ENCODE data around the gene ISLR. TPM values are rescaled to one million over a fixed set of nuclear protein-coding genes. Genes with fewer than 3 reads are reported as not detected.

The ISLR gene
- total RNA-seq, 2 experiments from 2014 or later, result not detected

DNA sequence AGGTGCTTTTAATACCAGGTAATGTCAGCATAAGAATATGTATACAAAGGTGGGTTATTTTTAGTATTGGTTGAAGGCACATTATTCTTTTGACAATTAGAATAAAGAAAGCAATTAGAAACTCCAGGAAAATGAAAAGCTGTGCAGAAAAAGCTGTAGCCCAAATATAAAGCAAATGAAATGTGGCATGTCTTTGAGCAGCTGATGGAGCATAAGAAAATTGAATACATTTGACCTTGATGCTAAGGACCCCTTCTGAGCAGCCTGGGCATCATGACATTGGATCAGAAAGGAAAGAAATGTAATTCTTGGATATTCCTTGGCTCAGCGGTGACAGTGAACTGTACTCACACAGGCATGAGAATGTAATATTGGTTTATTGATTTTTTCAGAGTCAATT lies 8.0 kb upstream of the ISLR start:
- Histone ChIP-seq H3K36me3 (ENCODE audit: insufficient read depth, low read length) (no peaks in the 10 kb centered on the region), H3K9me3 (ENCODE audit: control insufficient read depth in 1 of 2, insufficient read depth in 1 of 2, low read length in 2 of 2) (no peaks in the 10 kb centered on the region), H3K4me3 (ENCODE audit: low read length) (no peak overlapping the region), H3K4me1 (ENCODE audit: insufficient read depth, low read length) (no peaks in the 10 kb centered on the region), H3K27ac (ENCODE audit: low read depth in 1 of 2, low read length in 2 of 2) (no peak overlapping the region), H3K27me3 (ENCODE audit: control insufficient read depth in 1 of 2, insufficient read depth in 2 of 2, low read length in 2 of 2) (no peaks in the 10 kb centered on the region)
- CTCF ChIA-PET, result no interaction called here
- no peaks in the 10 kb centered on the region for H3K36me3 Mint-ChIP-seq (ENCODE audit: low read depth)
- H3K27me3 Mint-ChIP-seq, result peaks cover 21% of the 10 kb centered on the region
- intact Hi-C loops (cut with DNase I, micrococcal nuclease), result no loop called here
- TF ChIP-seq, protein P1, sequence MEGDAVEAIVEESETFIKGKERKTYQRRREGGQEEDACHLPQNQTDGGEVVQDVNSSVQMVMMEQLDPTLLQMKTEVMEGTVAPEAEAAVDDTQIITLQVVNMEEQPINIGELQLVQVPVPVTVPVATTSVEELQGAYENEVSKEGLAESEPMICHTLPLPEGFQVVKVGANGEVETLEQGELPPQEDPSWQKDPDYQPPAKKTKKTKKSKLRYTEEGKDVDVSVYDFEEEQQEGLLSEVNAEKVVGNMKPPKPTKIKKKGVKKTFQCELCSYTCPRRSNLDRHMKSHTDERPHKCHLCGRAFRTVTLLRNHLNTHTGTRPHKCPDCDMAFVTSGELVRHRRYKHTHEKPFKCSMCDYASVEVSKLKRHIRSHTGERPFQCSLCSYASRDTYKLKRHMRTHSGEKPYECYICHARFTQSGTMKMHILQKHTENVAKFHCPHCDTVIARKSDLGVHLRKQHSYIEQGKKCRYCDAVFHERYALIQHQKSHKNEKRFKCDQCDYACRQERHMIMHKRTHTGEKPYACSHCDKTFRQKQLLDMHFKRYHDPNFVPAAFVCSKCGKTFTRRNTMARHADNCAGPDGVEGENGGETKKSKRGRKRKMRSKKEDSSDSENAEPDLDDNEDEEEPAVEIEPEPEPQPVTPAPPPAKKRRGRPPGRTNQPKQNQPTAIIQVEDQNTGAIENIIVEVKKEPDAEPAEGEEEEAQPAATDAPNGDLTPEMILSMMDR (IDR thresholded peaks at IDR 0.05), result no peak
- no peak overlapping the region for H3K4me3 Mint-ChIP-seq
- H3K4me1 Mint-ChIP-seq (ENCODE audit: low read depth), result no peaks in the 10 kb centered on the region
- no peak overlapping the region for H3K27ac Mint-ChIP-seq
- POLR2A ChIA-PET, result no interaction called here
- DNase-seq (no peak), ATAC-seq (ENCODE audit: poor library complexity) (no peak)
- H3K9me3 Mint-ChIP-seq, result no peaks in the 10 kb centered on the region

DNA sequence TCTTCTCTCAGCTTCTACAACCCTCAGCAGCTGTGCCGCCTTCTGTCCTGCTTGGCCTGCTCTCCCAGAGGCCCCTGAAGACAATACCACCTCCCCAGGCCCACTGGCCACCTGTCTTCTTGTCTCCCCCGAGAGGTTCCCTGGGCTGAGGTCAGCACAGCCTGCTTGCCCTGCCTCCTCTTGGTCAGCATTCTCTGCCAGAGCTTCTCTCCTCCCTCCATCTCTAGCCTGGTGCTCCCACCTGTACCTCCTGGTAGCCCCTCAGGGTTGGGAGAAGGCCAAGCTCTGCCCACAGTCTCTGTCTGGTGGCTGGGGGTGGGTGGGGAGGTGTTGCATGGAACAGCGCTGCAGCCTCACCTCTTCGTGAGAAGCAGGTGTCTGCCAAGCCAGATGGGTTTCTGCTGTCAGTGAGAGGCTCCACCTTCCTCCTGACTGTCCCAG lies 5.6 kb upstream of the ISLR start:
- H3K4me3 Mint-ChIP-seq, result no peak overlapping the region
- TF ChIP-seq, protein P1 (IDR thresholded peaks at IDR 0.05), result no peak
- POLR2A ChIA-PET, result no interaction called here
- H3K27ac ChIP-seq (ENCODE audit: low read depth in 1 of 2, low read length in 2 of 2), result no peak overlapping the region
- ATAC-seq (ENCODE audit: poor library complexity), result no peak
- H3K36me3 ChIP-seq (ENCODE audit: insufficient read depth, low read length), result no peaks in the 10 kb centered on the region
- intact Hi-C loops (cut with DNase I, micrococcal nuclease), result no loop called here
- peaks cover 16% of the 10 kb centered on the region for H3K27me3 Mint-ChIP-seq
- H3K36me3 Mint-ChIP-seq (ENCODE audit: low read depth), result no peaks in the 10 kb centered on the region
- H3K27ac Mint-ChIP-seq, result no peak overlapping the region
- CTCF ChIA-PET, result no interaction called here
- H3K9me3 ChIP-seq (ENCODE audit: control insufficient read depth in 1 of 2, insufficient read depth in 1 of 2, low read length in 2 of 2), result no peaks in the 10 kb centered on the region
- no peaks in the 10 kb centered on the region for H3K27me3 ChIP-seq (ENCODE audit: control insufficient read depth in 1 of 2, insufficient read depth in 2 of 2, low read length in 2 of 2)
- H3K4me3 ChIP-seq (ENCODE audit: low read length), result no peak overlapping the region
- no peak for DNase-seq
- H3K4me1 Mint-ChIP-seq (ENCODE audit: low read depth), result no peaks in the 10 kb centered on the region
- no peaks in the 10 kb centered on the region for H3K4me1 ChIP-seq (ENCODE audit: insufficient read depth, low read length)
- no peaks in the 10 kb centered on the region for H3K9me3 Mint-ChIP-seq

DNA sequence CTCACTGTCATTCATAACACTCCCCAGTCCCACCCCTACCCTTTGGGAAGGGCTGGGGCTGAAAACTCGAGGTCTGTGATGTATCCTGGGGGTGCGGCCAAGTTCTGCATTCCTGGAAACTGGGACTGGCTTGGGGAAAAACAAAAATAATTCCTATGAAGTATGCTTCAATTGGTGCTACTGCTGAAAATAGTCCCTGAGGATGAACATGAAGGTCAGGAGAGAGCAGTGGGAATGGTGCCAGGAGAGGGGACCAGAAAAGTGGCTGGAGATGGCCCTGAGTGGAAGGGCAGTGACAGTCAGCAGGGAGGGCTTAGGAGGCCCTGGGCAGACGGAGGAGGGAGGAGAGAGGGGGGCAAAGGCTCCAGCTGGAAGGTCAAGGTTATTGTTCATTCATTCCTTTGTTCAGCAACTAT lies 4.8 kb upstream of the ISLR start:
- H3K4me3 Mint-ChIP-seq, result no peak overlapping the region
- H3K27me3 Mint-ChIP-seq, result peaks cover 8% of the 10 kb centered on the region

More for the DNA sequence above, 4.8 kb upstream of the ISLR start:
- Histone ChIP-seq H3K4me3 (ENCODE audit: low read length) (no peak overlapping the region), H3K4me1 (ENCODE audit: insufficient read depth, low read length) (no peaks in the 10 kb centered on the region), H3K36me3 (ENCODE audit: insufficient read depth, low read length) (no peaks in the 10 kb centered on the region), H3K9me3 (ENCODE audit: control insufficient read depth in 1 of 2, insufficient read depth in 1 of 2, low read length in 2 of 2) (no peaks in the 10 kb centered on the region), H3K27ac (ENCODE audit: low read depth in 1 of 2, low read length in 2 of 2) (no peak overlapping the region), H3K27me3 (ENCODE audit: control insufficient read depth in 1 of 2, insufficient read depth in 2 of 2, low read length in 2 of 2) (no peaks in the 10 kb centered on the region)
- ChIA-PET POLR2A (no interaction called here), CTCF (no interaction called here)
- Mint-ChIP-seq H3K9me3 (no peaks in the 10 kb centered on the region), H3K4me1 (ENCODE audit: low read depth) (no peaks in the 10 kb centered on the region), H3K36me3 (ENCODE audit: low read depth) (no peaks in the 10 kb centered on the region), H3K27ac (no peak overlapping the region)
- DNase-seq (no peak), ATAC-seq (ENCODE audit: poor library complexity) (no peak)
- TF ChIP-seq, protein P1 (IDR thresholded peaks at IDR 0.05), result no peak
- intact Hi-C loops (cut with DNase I, micrococcal nuclease), result no loop called here
